ENCODE data around the gene MCC. TPM values are rescaled to one million over a fixed set of nuclear protein-coding genes. Genes with fewer than 3 reads are reported as not detected.

The MCC gene
- total RNA-seq, 1 experiment from 2014 or later, result 7.1 TPM

GRCh38 chr5:113027015-113027414 is 461.2 kb downstream of the MCC start:
- no peak overlapping the region for H2AFZ ChIP-seq (ENCODE audit: low read length)
- intact Hi-C loops (cut with micrococcal nuclease), result no loop called here
- no peaks in the 10 kb centered on the region for H3K79me2 ChIP-seq (ENCODE audit: low read length)
- no peaks in the 10 kb centered on the region for H3K9me3 ChIP-seq (ENCODE audit: low read length)
- CTCF ChIA-PET, result no interaction called here
- no peak overlapping the region for H3K27ac ChIP-seq (ENCODE audit: low read length)
- no peak overlapping the region for H3K4me3 ChIP-seq (ENCODE audit: low read length)
- H3K36me3 ChIP-seq (ENCODE audit: low read depth, low read length), result peaks cover 5% of the 10 kb centered on the region; the same call in 1 of the 2 replicates
- POLR2A ChIA-PET (ENCODE audit: unreplicated experiment), result no interaction called here
- no peaks in the 10 kb centered on the region for H3K9me2 ChIP-seq (replicated peaks; ENCODE audit: low read length)
- no peak for ATAC-seq
- DNase-seq, result no peak
- H3F3A ChIP-seq (ENCODE audit: low read length, unreplicated experiment), result no peaks in the 10 kb centered on the region
- H3K4me1 ChIP-seq (ENCODE audit: insufficient read depth, low read length), result peaks cover 13% of the 10 kb centered on the region
- H3K4me2 ChIP-seq (ENCODE audit: low read length), result no peak overlapping the region
- no TSS peak for BruUV-seq (replicated peaks)
- TF ChIP-seq, protein P1, sequence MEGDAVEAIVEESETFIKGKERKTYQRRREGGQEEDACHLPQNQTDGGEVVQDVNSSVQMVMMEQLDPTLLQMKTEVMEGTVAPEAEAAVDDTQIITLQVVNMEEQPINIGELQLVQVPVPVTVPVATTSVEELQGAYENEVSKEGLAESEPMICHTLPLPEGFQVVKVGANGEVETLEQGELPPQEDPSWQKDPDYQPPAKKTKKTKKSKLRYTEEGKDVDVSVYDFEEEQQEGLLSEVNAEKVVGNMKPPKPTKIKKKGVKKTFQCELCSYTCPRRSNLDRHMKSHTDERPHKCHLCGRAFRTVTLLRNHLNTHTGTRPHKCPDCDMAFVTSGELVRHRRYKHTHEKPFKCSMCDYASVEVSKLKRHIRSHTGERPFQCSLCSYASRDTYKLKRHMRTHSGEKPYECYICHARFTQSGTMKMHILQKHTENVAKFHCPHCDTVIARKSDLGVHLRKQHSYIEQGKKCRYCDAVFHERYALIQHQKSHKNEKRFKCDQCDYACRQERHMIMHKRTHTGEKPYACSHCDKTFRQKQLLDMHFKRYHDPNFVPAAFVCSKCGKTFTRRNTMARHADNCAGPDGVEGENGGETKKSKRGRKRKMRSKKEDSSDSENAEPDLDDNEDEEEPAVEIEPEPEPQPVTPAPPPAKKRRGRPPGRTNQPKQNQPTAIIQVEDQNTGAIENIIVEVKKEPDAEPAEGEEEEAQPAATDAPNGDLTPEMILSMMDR (conservative IDR thresholded peaks at IDR 0.05; ENCODE audit: low read depth, low read length), result no peak
- TF ChIP-seq EZH2phosphoT487 (IDR thresholded peaks at IDR 0.05; ENCODE audit: borderline replicate concordance, low read length) (no peak), EZH2 (IDR thresholded peaks at IDR 0.05; ENCODE audit: low read length, unreplicated experiment) (no peak)
- H4K20me1 ChIP-seq (ENCODE audit: low read length), result no peaks in the 10 kb centered on the region
- H3K27me3 ChIP-seq (ENCODE audit: low read length), result no peaks in the 10 kb centered on the region
- H3K9ac ChIP-seq (ENCODE audit: low read length), result no peak overlapping the region

DNA sequence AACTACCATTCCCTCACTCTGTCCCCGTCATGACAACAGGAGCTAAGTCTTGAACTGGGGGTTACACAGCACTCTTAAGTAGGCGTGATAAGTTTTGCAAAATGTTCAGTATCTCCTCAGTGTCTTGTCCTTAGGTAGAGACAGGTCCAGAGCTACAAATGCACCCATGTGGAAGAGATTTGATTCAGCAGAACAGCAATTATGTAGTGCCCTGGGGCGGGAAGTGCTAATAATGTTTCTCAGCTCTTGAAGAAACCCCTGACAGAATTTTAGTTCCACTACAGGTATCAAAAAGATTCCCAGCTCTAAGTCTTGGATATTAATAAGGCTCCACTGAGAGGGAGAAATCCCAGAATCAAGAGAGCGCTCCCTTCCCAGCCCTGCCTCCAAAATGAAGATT is 462.0 kb downstream of the MCC start:
- H3K4me3 ChIP-seq (ENCODE audit: low read length), result no peak overlapping the region
- peaks cover 5% of the 10 kb centered on the region; the same call in 1 of the 2 replicates for H3K36me3 ChIP-seq (ENCODE audit: low read depth, low read length)
- DNase-seq (no peak), ATAC-seq (no peak)
- no peaks in the 10 kb centered on the region for H3K79me2 ChIP-seq (ENCODE audit: low read length)
- H2AFZ ChIP-seq (ENCODE audit: low read length), result no peak overlapping the region
- H3K9me2 ChIP-seq (replicated peaks; ENCODE audit: low read length), result no peaks in the 10 kb centered on the region
- no TSS peak for BruUV-seq (replicated peaks)
- POLR2A ChIA-PET (ENCODE audit: unreplicated experiment), result no interaction called here
- no peaks in the 10 kb centered on the region for H3K9me3 ChIP-seq (ENCODE audit: low read length)
- H3K4me2 ChIP-seq (ENCODE audit: low read length), result no peak overlapping the region
- no peaks in the 10 kb centered on the region for H4K20me1 ChIP-seq (ENCODE audit: low read length)
- H3K27ac ChIP-seq (ENCODE audit: low read length), result no peak overlapping the region
- no peaks in the 10 kb centered on the region for H3K27me3 ChIP-seq (ENCODE audit: low read length)
- H3K9ac ChIP-seq (ENCODE audit: low read length), result no peak overlapping the region
- no peaks in the 10 kb centered on the region for H3F3A ChIP-seq (ENCODE audit: low read length, unreplicated experiment)
- TF ChIP-seq, protein P1 (conservative IDR thresholded peaks at IDR 0.05; ENCODE audit: low read depth, low read length), result no peak
- H3K4me1 ChIP-seq (ENCODE audit: insufficient read depth, low read length), result peaks cover 20% of the 10 kb centered on the region
- CTCF ChIA-PET, result no interaction called here
- intact Hi-C loops (cut with micrococcal nuclease), result no loop called here

GRCh38 chr5:113025596-113025995 is 462.7 kb downstream of the MCC start:
- no peak overlapping the region for H2AFZ ChIP-seq (ENCODE audit: low read length)
- DNase-seq, result no peak
- intact Hi-C loops (cut with micrococcal nuclease), result no loop called here
- no peak overlapping the region for H3K4me2 ChIP-seq (ENCODE audit: low read length)
- H3K9ac ChIP-seq (ENCODE audit: low read length), result no peak overlapping the region
- no peak overlapping the region for H3K27ac ChIP-seq (ENCODE audit: low read length)
- no TSS peak for BruUV-seq (replicated peaks)
- H3K4me3 ChIP-seq (ENCODE audit: low read length), result no peak overlapping the region
- no peaks in the 10 kb centered on the region for H3K9me3 ChIP-seq (ENCODE audit: low read length)
- peaks cover 5% of the 10 kb centered on the region; the same call in 1 of the 2 replicates for H3K36me3 ChIP-seq (ENCODE audit: low read depth, low read length)
- POLR2A ChIA-PET (ENCODE audit: unreplicated experiment), result no interaction called here
- H3K9me2 ChIP-seq (replicated peaks; ENCODE audit: low read length), result no peaks in the 10 kb centered on the region
- no peak for ATAC-seq
- no peaks in the 10 kb centered on the region for H3F3A ChIP-seq (ENCODE audit: low read length, unreplicated experiment)
- no peaks in the 10 kb centered on the region for H3K79me2 ChIP-seq (ENCODE audit: low read length)
- peaks cover 25% of the 10 kb centered on the region for H3K4me1 ChIP-seq (ENCODE audit: insufficient read depth, low read length)
- H4K20me1 ChIP-seq (ENCODE audit: low read length), result no peaks in the 10 kb centered on the region
- CTCF ChIA-PET, result interaction anchor here (0.6 kb wide), 1 partner anchor 14 kb away, joined by 3 read pairs; no protein-coding TSS in a partner anchor
- TF ChIP-seq EZH2phosphoT487 (IDR thresholded peaks at IDR 0.05; ENCODE audit: borderline replicate concordance, low read length) (no peak), EZH2 (IDR thresholded peaks at IDR 0.05; ENCODE audit: low read length, unreplicated experiment) (no peak)
- TF ChIP-seq, protein P1 (conservative IDR thresholded peaks at IDR 0.05; ENCODE audit: low read depth, low read length), result no peak
- H3K27me3 ChIP-seq (ENCODE audit: low read length), result no peaks in the 10 kb centered on the region

All from PC-3 (cell line).